GM12873 (cell line): Measurements from ENCODE around the gene SEL1L3.

Source experiments
- TF ChIP-seq, protein P1 (sequence below): IDR thresholded peaks from 2 replicates; pipeline ENCODE4 v1.5.1; 2012; ENCODE audit warnings: low read depth, mild to moderate bottlenecking, moderate library complexity, low read length, control low read depth; ENCODE audit not compliant: insufficient read depth; ENCODE audit errors: missing control alignments

SEL1L3 gene

DNA sequence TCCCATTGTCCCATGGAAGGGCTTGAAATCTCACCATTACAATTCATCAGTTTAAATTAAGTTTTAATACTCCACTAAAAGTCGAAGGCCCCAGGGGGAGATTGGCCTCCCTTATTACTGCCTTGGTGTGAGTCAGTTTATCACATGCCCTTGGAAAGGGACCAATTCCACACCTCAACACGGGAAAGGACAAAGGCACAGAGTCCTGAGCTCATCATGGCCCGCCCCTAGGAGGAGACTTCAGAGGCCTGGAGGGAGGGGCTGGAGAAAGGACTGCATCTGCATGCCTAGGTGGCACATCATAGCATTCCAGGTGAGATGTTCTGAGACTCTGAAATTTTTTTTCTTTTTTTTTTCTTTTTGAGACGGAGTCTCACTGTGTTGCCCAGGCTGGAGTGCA, 2.8 kb upstream of the SEL1L3 start:
- TF ChIP-seq, protein P1, sequence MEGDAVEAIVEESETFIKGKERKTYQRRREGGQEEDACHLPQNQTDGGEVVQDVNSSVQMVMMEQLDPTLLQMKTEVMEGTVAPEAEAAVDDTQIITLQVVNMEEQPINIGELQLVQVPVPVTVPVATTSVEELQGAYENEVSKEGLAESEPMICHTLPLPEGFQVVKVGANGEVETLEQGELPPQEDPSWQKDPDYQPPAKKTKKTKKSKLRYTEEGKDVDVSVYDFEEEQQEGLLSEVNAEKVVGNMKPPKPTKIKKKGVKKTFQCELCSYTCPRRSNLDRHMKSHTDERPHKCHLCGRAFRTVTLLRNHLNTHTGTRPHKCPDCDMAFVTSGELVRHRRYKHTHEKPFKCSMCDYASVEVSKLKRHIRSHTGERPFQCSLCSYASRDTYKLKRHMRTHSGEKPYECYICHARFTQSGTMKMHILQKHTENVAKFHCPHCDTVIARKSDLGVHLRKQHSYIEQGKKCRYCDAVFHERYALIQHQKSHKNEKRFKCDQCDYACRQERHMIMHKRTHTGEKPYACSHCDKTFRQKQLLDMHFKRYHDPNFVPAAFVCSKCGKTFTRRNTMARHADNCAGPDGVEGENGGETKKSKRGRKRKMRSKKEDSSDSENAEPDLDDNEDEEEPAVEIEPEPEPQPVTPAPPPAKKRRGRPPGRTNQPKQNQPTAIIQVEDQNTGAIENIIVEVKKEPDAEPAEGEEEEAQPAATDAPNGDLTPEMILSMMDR = no peak

DNA sequence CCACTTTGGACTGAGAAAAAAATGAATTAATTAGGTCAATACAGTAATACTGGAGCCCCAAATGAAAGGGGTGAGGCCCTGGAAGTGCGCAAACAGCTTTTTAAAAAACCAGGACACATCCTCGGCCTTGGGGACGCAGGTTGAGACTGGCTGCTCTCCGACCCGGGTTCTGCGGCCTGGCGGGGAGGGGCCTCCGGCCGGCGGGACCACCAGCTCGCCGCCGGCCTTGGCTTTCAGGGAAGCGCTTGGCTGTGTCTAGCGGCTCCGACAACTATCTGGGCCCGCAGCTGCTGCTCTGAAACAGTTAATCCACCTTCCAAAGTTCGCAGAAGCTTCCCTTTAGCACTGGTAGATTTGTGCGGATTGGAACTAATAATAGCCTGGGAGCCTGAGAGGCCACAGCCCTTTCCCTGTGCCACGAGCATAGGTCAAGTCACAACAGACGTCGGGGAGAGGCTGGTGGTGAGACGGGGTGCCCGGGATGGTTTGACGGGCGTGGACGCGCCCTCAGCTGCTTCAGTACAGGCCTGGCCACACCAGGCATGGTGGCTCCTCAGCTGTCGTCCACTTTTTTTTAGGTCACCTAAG, 1.1 kb upstream of the SEL1L3 start:
- TF ChIP-seq, protein P1 = no peak

DNA sequence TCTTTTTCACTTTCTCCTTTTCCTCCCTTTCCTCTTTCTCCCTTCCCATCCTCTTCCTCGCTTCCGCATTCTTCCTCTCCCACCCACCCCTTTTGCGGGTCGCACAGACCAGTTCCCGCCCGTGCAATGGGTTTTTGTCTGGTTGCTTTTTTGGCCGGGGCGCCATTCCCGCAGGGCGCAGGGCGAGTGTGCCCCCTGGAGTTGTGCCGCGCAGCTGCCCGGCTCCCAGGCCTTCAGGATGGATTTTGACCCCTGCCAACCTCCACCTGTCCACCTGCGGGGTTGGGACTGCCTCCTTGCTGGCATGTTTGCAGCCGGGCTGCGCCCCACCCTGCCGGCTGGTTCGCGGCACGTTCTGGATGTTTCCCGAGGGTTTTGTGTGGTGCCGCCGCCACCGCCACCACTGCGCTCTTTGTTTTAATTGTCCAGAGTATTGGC, 578 bp upstream of the SEL1L3 start:
- TF ChIP-seq, protein P1 = peak; percentile 39

DNA sequence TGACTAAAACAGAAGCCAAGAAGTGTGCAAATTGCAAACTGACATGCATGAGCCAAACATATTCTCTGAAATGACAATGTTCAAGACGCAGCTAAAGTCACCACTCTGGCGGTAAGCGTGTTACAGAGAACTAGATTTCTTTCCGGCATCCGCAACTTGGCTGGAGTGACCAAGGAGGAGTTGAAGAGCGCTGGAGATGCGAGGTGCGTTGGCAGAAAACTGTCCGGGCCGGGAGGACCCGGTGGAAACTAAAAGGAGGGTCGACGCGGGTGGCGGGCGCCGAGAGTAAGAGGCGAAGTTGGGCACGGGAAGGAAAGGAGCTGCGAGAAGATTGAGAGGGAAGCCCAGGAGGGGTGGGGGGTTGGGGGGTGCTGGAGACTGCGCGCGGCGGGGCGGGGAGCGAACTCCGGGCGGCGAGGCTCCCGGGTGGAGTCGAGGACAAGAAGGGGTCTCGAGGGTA, 807 bp downstream of the SEL1L3 start:
- TF ChIP-seq, protein P1 = no peak

DNA sequence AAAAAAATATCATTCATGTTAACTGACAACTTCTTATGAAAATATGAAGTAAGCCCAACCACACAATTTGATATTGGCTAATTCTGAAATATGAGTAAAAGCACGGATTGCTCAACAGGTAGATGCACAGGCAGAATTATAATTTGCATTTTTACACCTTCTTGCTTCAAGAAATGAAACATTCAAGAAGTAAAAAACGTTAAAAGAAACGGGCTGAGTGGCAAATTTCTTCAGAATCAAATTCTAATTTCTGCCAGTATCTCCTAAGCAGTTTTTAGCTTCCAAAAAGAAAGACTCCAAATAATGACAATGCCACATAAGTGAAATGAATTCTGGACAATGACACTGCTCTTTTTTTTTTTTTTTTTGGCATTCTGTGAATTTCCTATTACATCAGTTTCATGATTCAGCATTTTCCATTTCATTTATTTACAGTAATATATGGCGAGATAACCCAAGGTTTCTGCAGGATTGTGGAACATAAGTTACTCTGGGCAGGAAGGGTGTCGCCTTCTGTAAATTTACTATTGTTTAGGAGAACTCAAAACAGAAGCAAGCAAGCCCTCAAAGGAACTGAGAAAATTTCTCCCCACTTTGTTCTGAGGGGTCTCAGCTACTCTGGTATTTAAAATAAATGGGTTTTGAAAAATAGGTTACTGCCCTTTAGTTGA, 1.4 kb downstream of the SEL1L3 start:
- TF ChIP-seq, protein P1 = no peak

DNA sequence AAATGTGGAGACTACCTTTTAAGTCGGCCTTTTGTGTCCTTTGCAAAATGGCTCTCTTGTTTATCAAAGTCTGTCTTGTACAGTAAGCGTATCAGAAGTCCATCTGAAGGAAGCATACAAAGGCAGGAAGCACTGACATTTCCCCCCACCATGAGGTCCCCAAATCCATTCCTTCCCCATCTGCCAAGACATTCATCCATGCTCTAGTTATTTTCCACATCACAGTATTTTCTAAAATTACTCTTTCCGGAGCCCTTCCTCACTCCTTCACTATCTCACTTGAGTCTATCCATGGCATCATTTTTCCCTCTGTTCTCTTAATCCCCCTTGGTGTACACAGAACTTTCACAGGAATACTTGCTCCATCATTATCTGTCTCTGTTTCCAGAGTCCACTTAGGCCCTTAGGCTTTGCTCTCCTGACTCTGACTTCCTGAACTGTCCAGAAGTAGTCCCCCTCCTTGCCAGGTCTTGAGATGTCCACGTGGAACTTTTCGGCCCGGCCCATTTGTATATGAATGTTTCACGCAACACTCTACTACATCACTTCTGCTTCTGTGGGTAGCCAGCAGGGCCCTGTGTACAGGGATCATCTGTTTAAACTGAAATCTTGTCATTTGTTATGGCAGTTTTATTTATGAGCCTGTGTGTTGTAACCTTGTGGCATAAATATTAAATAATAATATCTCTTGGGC, 2.1 kb downstream of the SEL1L3 start:
- TF ChIP-seq, protein P1 = no peak

DNA sequence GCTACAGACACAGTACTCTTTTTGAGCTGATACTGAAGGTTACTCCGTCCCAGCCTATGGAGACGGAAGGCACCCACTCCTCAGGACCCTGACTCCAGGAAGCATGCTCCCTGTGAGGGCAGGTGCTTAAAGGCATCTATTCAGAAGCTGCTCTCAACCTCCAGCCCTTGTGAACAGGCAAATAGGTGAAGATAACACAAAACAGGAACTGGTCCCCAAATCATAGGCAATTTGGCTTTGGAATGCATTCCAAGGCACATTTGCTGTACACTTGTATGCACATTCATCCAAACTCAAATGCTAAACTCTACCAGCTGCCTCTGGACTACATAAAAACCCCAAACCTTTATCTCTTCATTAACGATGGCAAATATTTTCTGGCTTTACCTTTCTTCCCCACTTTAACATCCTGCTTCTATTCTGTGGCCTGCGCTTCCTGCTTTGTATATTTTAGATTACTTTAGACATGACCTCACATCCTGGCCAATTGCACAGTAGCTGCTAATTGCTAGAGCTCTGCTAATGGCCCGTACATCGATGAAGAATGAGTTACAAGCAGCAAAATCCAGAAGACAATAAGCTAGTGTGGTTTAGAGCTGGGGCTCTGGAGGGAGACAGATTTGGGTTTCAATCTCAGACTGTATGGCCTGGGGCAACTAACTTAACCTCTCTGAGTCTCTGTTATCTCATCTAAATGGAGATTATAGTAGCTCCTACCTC, 3.2 kb downstream of the SEL1L3 start:
- TF ChIP-seq, protein P1 = no peak
